Left cardiac atrium (tissue), 4 donors: ENCODE measurements around the gene KIF22. TPM values are rescaled to one million over a fixed set of nuclear protein-coding genes. Genes with fewer than 3 reads are reported as not detected.
"Not testable (repeated sequence)": the region's sequence is repeated elsewhere in the genome, so short reads cannot be mapped to it uniquely, and the experiment has no call there.

Experiments used
- ATAC-seq, 2 donors: fragments of 200-7000 bp; cut with Tn5 transposase; one replicate each; pipeline ENCODE4 v1.9.1; 2020; ENCODE audit warnings: mild to moderate bottlenecking in 2 of 2, moderate library complexity in 2 of 2
- DNase-seq: peaks from one replicate; pipeline ENCODE4 v3.0.0-alpha.2; 2020
- intact Hi-C, 2 donors: fragments of 100-400 bp; cut with DNase I; formaldehyde crosslinking; loops; one replicate each; pipeline versions ENCODE4 v1.14.1 to v1.15.1; 2022 to 2023
- total RNA-seq, 2 donors: library from RNA; stranded (reverse); fragmentation: NEBNext Ultra II Directional; extraction: Animal tissue kit (Norgen Biotek cat#: 25700); gene quantifications; one replicate each; pipeline ENCODE4 v1.2.1, GENCODE V29; 2021
- donor health status: DM: no; HTN: yes; CAD: no.
- donor health status: DM: no; HTN: yes; CAD: no; lungs with severe emphysema.
- donor health status: DM: yes; HTN: yes; CAD: no.
- donor health status: Dilated cardiomyopathy.

KIF22 gene
- total RNA-seq, 2 donors from 2014 or later = 22.1 to 30.1 TPM

- ATAC-seq = no peak
- intact Hi-C loops = loop anchor here in 1 of 2 donors (10.0 kb wide), 1 partner anchor 749 kb away; no protein-coding TSS in a partner anchor
- no peak for DNase-seq
These were observed 27.2 kb upstream of the KIF22 start for GRCh38 chr16:29763326-29763725.

GRCh38 chr16:29765167-29766032 lies 25.2 kb upstream of the KIF22 start:
- no peak for DNase-seq
- intact Hi-C loops = loop anchor here in 1 of 2 donors (10.0 kb wide), 1 partner anchor 751 kb away; no protein-coding TSS in a partner anchor
- ATAC-seq = no peak

- no peak for ATAC-seq
- intact Hi-C loops = loop anchor here in 1 of 2 donors (10.0 kb wide), 1 partner anchor 752 kb away; no protein-coding TSS in a partner anchor
These were observed 24.0 kb upstream of the KIF22 start for GRCh38 chr16:29766571-29766970.

GRCh38 chr16:29767062-29767461 lies 23.5 kb upstream of the KIF22 start:
- ATAC-seq = no peak
- intact Hi-C loops = loop anchor here in 1 of 2 donors (10.0 kb wide), 1 partner anchor 752 kb away; no protein-coding TSS in a partner anchor

More at GRCh38 chr16:29766571-29766970, 24.0 kb upstream of the KIF22 start:
- no peak for DNase-seq

GRCh38 chr16:29769507-29769906 lies 21.0 kb upstream of the KIF22 start:
- ATAC-seq = no peak
- no peak for DNase-seq
- intact Hi-C loops = loop anchor here in 1 of 2 donors (10.0 kb wide), 1 partner anchor 755 kb away; no protein-coding TSS in a partner anchor

More at GRCh38 chr16:29767062-29767461, 23.5 kb upstream of the KIF22 start:
- no peak for DNase-seq

- DNase-seq (no peak), ATAC-seq (no peak)
- intact Hi-C loops = no loop called here
These were observed 20.2 kb upstream of the KIF22 start for GRCh38 chr16:29770250-29770929.

GRCh38 chr16:29772330-29772729 lies 18.2 kb upstream of the KIF22 start:
- DNase-seq, intact Hi-C loops: not testable (repeated sequence)
- ATAC-seq = peak in 1 of 2 donors; percentile 81

- intact Hi-C loops = no loop called here
- DNase-seq (no peak), ATAC-seq (no peak)
These were observed 15.8 kb upstream of the KIF22 start for GRCh38 chr16:29774730-29775129.

- peak in 1 of 2 donors; percentile 90 for ATAC-seq
- no peak for DNase-seq
- intact Hi-C loops = no loop called here
These were observed 14.7 kb upstream of the KIF22 start for GRCh38 chr16:29775742-29776408.

GRCh38 chr16:29777576-29778350 lies 12.8 kb upstream of the KIF22 start, which contains the start of gene ZG16:
ZG16 (plus strand) TSS chr16:29778256; CDS start chr16:29779267, 1,011 bp downstream.
- intact Hi-C loops = no loop called here
- DNase-seq = no peak
- no peak for ATAC-seq

GRCh38 chr16:29779474-29779873 lies 11.1 kb upstream of the KIF22 start:
- ATAC-seq (no peak), DNase-seq (no peak)
- intact Hi-C loops = no loop called here

GRCh38 chr16:29783094-29783953 lies 7.2 kb upstream of the KIF22 start:
- intact Hi-C loops, DNase-seq, ATAC-seq: not testable (repeated sequence)

- ATAC-seq = no peak
- intact Hi-C loops = no loop called here
- no peak for DNase-seq
These were observed 6.4 kb upstream of the KIF22 start for GRCh38 chr16:29784157-29784556.

- intact Hi-C loops = no loop called here
- ATAC-seq = peak; percentile 89 to 94
- DNase-seq = peak; percentile 84
These were observed 5.5 kb upstream of the KIF22 start for GRCh38 chr16:29784901-29785500.

GRCh38 chr16:29787155-29787554 lies 3.4 kb upstream of the KIF22 start:
- DNase-seq, ATAC-seq, intact Hi-C loops: not testable (repeated sequence)

- intact Hi-C loops = no loop called here
- no peak for ATAC-seq
- DNase-seq = no peak
These were observed 772 bp upstream of the KIF22 start for GRCh38 chr16:29789775-29790182.
